ENCODE measurements around the gene KSR1.

GRCh38 chr17:27446569-27447301 is 9.5 kb upstream of the KSR1 start:
- TF ChIP-seq POLR2A (IDR thresholded peaks at IDR 0.05), result no peak
- TF ChIP-seq CTCF (IDR thresholded peaks at IDR 0.05), result no peak
